Measurements from ENCODE around the gene RREB1.
"Not testable (repeated sequence)": the region's sequence is repeated elsewhere in the genome, so short reads cannot be mapped to it uniquely, and the experiment has no call there.

Gene RREB1

DNA sequence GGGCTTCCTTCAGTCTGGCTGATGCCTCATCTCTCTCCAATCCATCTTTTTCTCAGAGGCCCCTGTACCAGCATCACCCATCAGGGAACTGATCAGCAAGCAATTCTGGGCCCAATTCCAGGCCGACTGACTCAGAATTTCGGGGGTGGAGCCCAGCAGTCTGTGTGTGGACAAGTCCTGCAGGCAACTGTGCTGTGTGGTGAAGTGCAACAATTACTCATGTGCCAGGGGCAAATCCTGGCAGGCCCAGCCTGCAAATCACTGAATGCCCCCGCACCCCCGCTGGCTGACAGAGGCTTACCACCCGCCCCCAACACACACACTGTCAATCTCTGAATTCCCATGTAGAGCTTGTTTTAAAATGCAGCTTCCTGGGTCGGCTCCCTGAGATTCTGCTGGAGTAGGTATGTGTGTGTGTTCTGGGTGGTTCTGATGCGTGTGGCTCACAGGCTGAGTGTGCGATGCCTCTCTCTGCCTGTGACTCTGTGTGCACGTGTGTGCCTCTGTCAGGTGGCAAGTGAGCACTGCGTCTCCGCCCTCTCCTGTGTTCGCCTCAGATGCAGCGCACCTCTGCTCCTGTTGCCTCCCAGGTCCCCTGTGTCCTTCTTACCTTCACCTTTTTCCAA is 159.8 kb downstream of the RREB1 start:
- Histone ChIP-seq H3K27me3 (no peaks in the 10 kb centered on the region), H3K9ac (no peak overlapping the region), H3K4me2 (peak overlapping the region in 5 of 11 experiments; percentile 64 to 82 (median 68); a peak in 10 of 22 replicates), H4K20me1 (no peaks in the 10 kb centered on the region; a peak in 1 of 22 replicates), H3K4me1 (peaks cover 12 to 81% (median 34%) of the 10 kb centered on the region in 10 experiments; a peak in 17 of 20 replicates), H3K27ac (peak overlapping the region in 1 of 11 experiments; percentile 21; a peak in 2 of 22 replicates), H3K4me3 (no peak overlapping the region), H3K36me3 (no peaks in the 10 kb centered on the region), H3K9me3 (replicated peaks in 1 of 11) (peaks cover 0 to 6% (median 0%) of the 10 kb centered on the region in 11 experiments; a peak in 2 of 22 replicates)
- TF ChIP-seq Cebpa-rat (IDR thresholded peaks at IDR 0.05) = no peak

DNA sequence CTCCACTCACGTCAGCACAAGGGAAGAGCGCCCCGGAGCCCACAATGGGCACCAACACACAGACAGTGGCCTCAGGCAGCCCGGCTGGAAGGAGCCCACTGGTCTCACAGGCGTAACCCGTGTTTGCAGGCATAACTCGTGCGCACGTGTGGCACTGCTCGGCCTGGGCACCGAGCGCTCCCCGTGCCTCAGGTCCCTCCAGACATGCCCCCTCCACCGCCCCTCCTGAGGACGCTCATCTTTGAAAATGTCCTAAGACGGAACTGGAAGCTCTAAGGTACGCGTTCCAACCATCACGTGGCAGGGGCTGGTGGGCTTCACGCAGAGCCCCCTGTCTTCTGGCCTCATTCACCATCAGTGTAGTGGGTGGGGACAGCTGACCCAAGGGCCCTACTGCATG is 160.6 kb downstream of the RREB1 start:
- Histone ChIP-seq H3K27ac (no peak overlapping the region; a peak in 2 of 22 replicates), H3K4me2 (peak overlapping the region in 3 of 11 experiments; percentile 64 to 82 (median 76); a peak in 1 of 22 replicates), H3K27me3 (no peaks in the 10 kb centered on the region), H3K36me3 (no peaks in the 10 kb centered on the region), H3K4me1 (peaks cover 12 to 73% (median 28%) of the 10 kb centered on the region in 10 experiments; a peak in 17 of 20 replicates), H3K9me3 (replicated peaks in 1 of 11) (peaks cover 0 to 6% (median 0%) of the 10 kb centered on the region in 11 experiments; a peak in 2 of 22 replicates), H3K9ac (no peak overlapping the region), H3K4me3 (no peak overlapping the region), H4K20me1 (no peaks in the 10 kb centered on the region; a peak in 1 of 22 replicates)
- TF ChIP-seq Cebpa-rat (IDR thresholded peaks at IDR 0.05) = no peak

- H3K9ac ChIP-seq = no peak overlapping the region
- no peak overlapping the region; a peak in 1 of 22 replicates for H3K27ac ChIP-seq
- no peak overlapping the region for H3K4me3 ChIP-seq
- H4K20me1 ChIP-seq = no peaks in the 10 kb centered on the region; a peak in 1 of 22 replicates
- TF ChIP-seq Cebpa-rat (IDR thresholded peaks at IDR 0.05) = no peak
- H3K4me1 ChIP-seq = peaks cover 17 to 70% (median 28%) of the 10 kb centered on the region in 10 experiments; a peak in 19 of 20 replicates
- peaks cover 0 to 6% (median 0%) of the 10 kb centered on the region in 11 experiments; a peak in 2 of 22 replicates for H3K9me3 ChIP-seq (replicated peaks in 1 of 11)
- H3K36me3 ChIP-seq = no peaks in the 10 kb centered on the region
- no peaks in the 10 kb centered on the region for H3K27me3 ChIP-seq
- H3K4me2 ChIP-seq = no peak overlapping the region
Measured at GRCh38 chr6:7268816-7269555, 161.2 kb downstream of the RREB1 start.

DNA sequence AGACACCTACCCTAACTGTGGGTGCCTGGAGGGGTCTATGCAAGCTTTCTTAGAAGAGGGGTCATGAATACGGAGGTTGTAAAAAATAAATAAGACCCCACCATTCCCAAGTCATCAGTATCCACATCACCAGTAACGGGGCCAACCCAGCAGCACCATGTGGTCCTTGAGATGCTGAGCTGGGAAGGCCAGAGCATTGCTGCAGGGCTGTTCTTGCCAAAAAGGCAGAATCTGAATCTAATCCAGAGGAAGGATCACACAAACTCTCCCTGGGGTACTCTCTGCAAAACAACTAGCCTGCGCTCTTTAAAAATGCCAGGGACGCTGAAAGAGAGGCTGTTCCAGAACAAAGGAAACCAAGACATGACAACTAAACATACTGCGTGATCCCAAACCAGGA is 162.1 kb downstream of the RREB1 start:
- no peak overlapping the region for H3K4me3 ChIP-seq
- peaks cover 0 to 6% (median 0%) of the 10 kb centered on the region in 11 experiments; a peak in 2 of 22 replicates for H3K9me3 ChIP-seq (replicated peaks in 1 of 11)
- H3K4me1 ChIP-seq = peaks cover 17 to 62% (median 28%) of the 10 kb centered on the region in 10 experiments; a peak in 19 of 20 replicates
- no peak overlapping the region for H3K27ac ChIP-seq
- no peak overlapping the region for H3K9ac ChIP-seq
- H4K20me1 ChIP-seq = no peaks in the 10 kb centered on the region; a peak in 1 of 22 replicates
- no peak overlapping the region for H3K4me2 ChIP-seq
- TF ChIP-seq Cebpa-rat (IDR thresholded peaks at IDR 0.05) = no peak
- no peaks in the 10 kb centered on the region for H3K36me3 ChIP-seq
- H3K27me3 ChIP-seq = no peaks in the 10 kb centered on the region

DNA sequence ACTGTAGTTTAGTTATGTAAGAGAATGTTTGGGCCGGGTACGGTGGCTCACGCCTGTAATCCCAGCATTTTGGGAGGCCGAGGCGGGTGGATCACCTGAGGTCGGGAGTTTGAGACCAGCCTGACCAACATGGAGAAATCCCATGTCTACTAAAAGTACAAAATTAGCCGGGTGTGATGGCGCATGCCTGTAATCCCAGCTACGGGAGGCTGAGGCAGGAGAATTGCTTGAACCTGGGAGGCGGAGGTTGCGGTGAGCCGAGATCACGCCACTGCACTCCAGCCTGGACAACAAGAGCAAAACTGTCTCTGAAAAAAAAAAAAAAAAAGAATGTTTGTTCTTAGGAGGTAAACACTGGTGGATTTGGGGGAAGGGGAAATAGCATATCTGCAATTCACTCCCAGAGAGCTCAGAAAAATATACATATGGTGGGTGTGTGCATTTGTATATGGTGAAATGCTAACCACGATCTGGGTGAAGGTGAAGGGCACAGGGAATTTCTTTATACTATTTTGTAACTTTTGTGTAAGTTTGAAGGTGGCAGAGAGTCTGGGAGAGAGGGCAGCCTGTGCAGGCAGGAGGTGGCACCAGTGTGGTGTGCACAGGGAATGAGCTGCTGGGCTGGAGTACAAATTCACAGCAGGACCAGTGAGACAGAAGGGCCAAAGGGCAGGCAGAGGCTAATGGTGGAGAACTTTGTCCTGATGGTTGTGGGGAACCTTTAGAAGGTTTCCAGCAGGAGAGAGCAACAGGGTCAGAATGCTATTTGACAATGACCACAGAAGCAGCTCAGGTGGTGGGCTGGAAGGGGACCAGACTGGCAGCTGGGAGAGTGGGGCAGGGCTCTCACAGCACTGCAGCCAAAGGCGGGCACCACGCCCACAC is 162.8 kb downstream of the RREB1 start:
- peaks cover 0 to 6% (median 0%) of the 10 kb centered on the region in 11 experiments; a peak in 2 of 22 replicates for H3K9me3 ChIP-seq (replicated peaks in 1 of 11)
- H3K9ac ChIP-seq = no peak overlapping the region
- peak overlapping the region in 1 of 11 experiments; percentile 35; a peak in 1 of 22 replicates for H3K27ac ChIP-seq
- H3K4me2 ChIP-seq = peak overlapping the region in 5 of 11 experiments; percentile 3 to 51 (median 25); a peak in 7 of 22 replicates
- H3K4me3 ChIP-seq = no peak overlapping the region
- TF ChIP-seq Cebpa-rat (IDR thresholded peaks at IDR 0.05) = no peak
- H3K27me3 ChIP-seq = no peaks in the 10 kb centered on the region
- H3K4me1 ChIP-seq = peaks cover 17 to 61% (median 28%) of the 10 kb centered on the region in 10 experiments; a peak in 19 of 20 replicates
- no peaks in the 10 kb centered on the region; a peak in 1 of 22 replicates for H4K20me1 ChIP-seq
- no peaks in the 10 kb centered on the region for H3K36me3 ChIP-seq

DNA sequence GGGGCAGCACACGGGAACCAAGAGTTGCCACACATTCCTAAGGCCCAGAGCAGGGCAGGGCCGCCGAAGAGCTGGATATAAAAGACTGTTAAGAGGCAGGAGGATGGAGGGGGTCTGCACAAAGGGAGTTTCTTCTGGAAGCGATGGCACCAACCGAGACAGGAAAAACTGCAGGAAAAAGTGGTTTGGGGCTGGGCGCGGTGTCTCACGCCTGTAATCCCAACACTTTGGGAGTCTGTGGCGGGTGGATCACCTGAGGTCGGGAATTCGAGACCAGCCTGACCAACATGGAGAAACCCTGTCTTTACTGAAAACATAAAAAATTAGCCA is 163.4 kb downstream of the RREB1 start:
- Histone ChIP-seq H3K9me3 (replicated peaks in 1 of 11) (0 out of 22 replicates have a peak, but pooled peaks cover 0 to under 1% (median 0%) of the 10 kb centered on the region in 11 experiments), H3K27me3 (no peaks in the 10 kb centered on the region), H4K20me1 (no peaks in the 10 kb centered on the region; a peak in 1 of 22 replicates), H3K9ac (no peak overlapping the region), H3K4me2 (peak overlapping the region in 5 of 11 experiments; percentile 3 to 51 (median 25); a peak in 6 of 22 replicates), H3K4me3 (no peak overlapping the region), H3K4me1 (peaks cover 14 to 56% (median 26%) of the 10 kb centered on the region in 10 experiments; a peak in 19 of 20 replicates), H3K36me3 (no peaks in the 10 kb centered on the region), H3K27ac (peak overlapping the region in 1 of 11 experiments; percentile 35; a peak in 1 of 22 replicates)
- no peak for TF ChIP-seq Cebpa-rat (IDR thresholded peaks at IDR 0.05)

GRCh38 chr6:7273709-7274108 is 165.9 kb downstream of the RREB1 start:
- Histone ChIP-seq H3K9ac (no peak overlapping the region), H3K4me2 (peak overlapping the region in 7 of 11 experiments; percentile 16 to 47 (median 37); a peak in 8 of 22 replicates), H3K4me3 (no peak overlapping the region), H3K36me3 (no peaks in the 10 kb centered on the region), H3K27ac (no peak overlapping the region), H3K27me3 (no peaks in the 10 kb centered on the region), H3K4me1 (peaks cover 26 to 56% (median 31%) of the 10 kb centered on the region in 10 experiments), H3K9me3 (replicated peaks in 1 of 11) (no peaks in the 10 kb centered on the region), H4K20me1 (no peaks in the 10 kb centered on the region)
- no peak for TF ChIP-seq Cebpa-rat (IDR thresholded peaks at IDR 0.05)

DNA sequence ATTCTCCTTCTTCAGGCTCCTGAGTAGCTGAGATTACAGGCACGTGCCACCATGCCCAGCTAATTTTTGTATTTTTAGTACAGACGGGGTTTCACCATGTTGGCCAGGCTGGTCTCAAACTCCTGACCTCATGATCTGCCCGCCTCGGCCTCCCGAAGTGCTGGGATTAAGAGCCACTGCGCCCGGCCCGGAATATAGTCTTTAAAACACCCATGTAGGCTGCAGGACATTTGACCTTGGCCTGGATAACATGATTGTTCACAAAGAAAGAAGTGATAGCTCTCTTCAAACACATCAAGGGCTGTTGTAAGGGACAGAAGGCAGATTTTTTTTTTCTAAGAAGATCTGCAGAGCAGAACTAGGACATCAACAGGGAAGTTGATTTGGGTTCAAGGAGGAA is 166.8 kb downstream of the RREB1 start:
- not testable (repeated sequence) for H4K20me1 ChIP-seq; H3K27me3 ChIP-seq; H3K9ac ChIP-seq; H3K27ac ChIP-seq; H3K9me3 ChIP-seq (replicated peaks in 1 of 11); H3K4me2 ChIP-seq; H3K36me3 ChIP-seq; H3K4me3 ChIP-seq
- peaks cover 28 to 55% (median 33%) of the 10 kb centered on the region in 10 experiments for H3K4me1 ChIP-seq

All from BLaER1 treated with 17β-estradiol and CSF1 and Interleukin-3, amounts not matched to agents 10 nM and 100 nM (cell line).